HAP-1 (cell line): ENCODE measurements around the gene RPL28.
A peak's percentile ranks its signal among the peaks of the same experiment; 100 is the strongest.

Experiments
- DNase-seq, 2 experiments: peaks; one replicate each; pipeline ENCODE4 v3.0.0-alpha.2; 2016 to 2020; ENCODE audit warnings: low spot score in 2 of 2
- H3K27me3 ChIP-seq: fragments of 250-450 bp; sonication (Bioruptor Pico); 2 replicates; pipeline ENCODE4 v1.5.1; 2020; ENCODE audit warnings: low read depth, mild to moderate bottlenecking, moderate library complexity
- H3K36me3 ChIP-seq: fragments of 250-450 bp; sonication (Bioruptor Pico); replicated peaks from 2 replicates; pipeline ENCODE4 v1.5.1; 2020; ENCODE audit warnings: mild to moderate bottlenecking
- H3K4me1 ChIP-seq: fragments of 250-450 bp; sonication (Bioruptor Pico); 2 replicates; pipeline ENCODE4 v1.5.1; 2020; ENCODE audit warnings: mild to moderate bottlenecking
- H3K4me3 ChIP-seq: fragments of 250-450 bp; sonication (Bioruptor Pico); 2 replicates; pipeline ENCODE4 v1.5.1; 2020; ENCODE audit warnings: mild to moderate bottlenecking, moderate library complexity
- H3K9me3 ChIP-seq: fragments of 250-450 bp; sonication (Bioruptor Pico); 2 replicates; pipeline ENCODE4 v1.5.1; 2020; ENCODE audit warnings: mild to moderate bottlenecking, moderate library complexity
- in situ Hi-C: fragments of 300-500 bp; cut with MboI; formaldehyde crosslinking; loops from 3 replicates; pipeline ENCODE4 v1.14.3; 2020; ENCODE audit warnings: low sequenced_read_pairs, inconsistent platforms, mixed read lengths

The RPL28 gene

GRCh38 chr19:55373993-55374757 lies 11.6 kb upstream of the RPL28 start:
- in situ Hi-C loops: no loop called here
- Histone ChIP-seq H3K36me3 (no peaks in the 10 kb centered on the region), H3K4me3 (no peak overlapping the region), H3K4me1 (no peaks in the 10 kb centered on the region; the same call in 1 of the 2 replicates), H3K9me3 (no peaks in the 10 kb centered on the region), H3K27me3 (peaks cover 25% of the 10 kb centered on the region)
- DNase-seq: no peak

- H3K27me3 ChIP-seq: peaks cover 9% of the 10 kb centered on the region
- H3K4me3 ChIP-seq: no peak within 1 kb of the TSS
- no peaks in the 10 kb centered on the region for H3K9me3 ChIP-seq
- no peaks in the 10 kb centered on the region; the same call in 1 of the 2 replicates for H3K4me1 ChIP-seq
- in situ Hi-C loops: no loop called here
- no peaks in the 10 kb centered on the region for H3K36me3 ChIP-seq
- DNase-seq: peak in 1 of 2 experiments; percentile 56
Observed at GRCh38 chr19:55376241-55376933, 9.3 kb upstream of the RPL28 start, which contains the start of gene TMEM190. TSS of gene TMEM190 (plus strand) at chr19:55376826. CDS start at chr19:55376854, 28 bp downstream.

GRCh38 chr19:55377356-55378131 lies 8.2 kb upstream of the RPL28 start:
- no peaks in the 10 kb centered on the region; the same call in 1 of the 2 replicates for H3K9me3 ChIP-seq
- no peaks in the 10 kb centered on the region; the same call in 1 of the 2 replicates for H3K4me1 ChIP-seq
- H3K36me3 ChIP-seq: no peaks in the 10 kb centered on the region
- H3K27me3 ChIP-seq: no peaks in the 10 kb centered on the region
- no peak overlapping the region for H3K4me3 ChIP-seq
- in situ Hi-C loops: no loop called here
- DNase-seq: no peak

- in situ Hi-C loops: no loop called here
- DNase-seq: no peak
- Histone ChIP-seq H3K4me1 (peaks cover 8% of the 10 kb centered on the region), H3K27me3 (no peaks in the 10 kb centered on the region), H3K36me3 (no peaks in the 10 kb centered on the region), H3K4me3 (no peak overlapping the region), H3K9me3 (no peaks in the 10 kb centered on the region; the same call in 1 of the 2 replicates)
Observed at GRCh38 chr19:55379174-55379573, 6.6 kb upstream of the RPL28 start.

- in situ Hi-C loops: loop anchor here (10.0 kb wide), 1 partner anchor 77 kb away; no protein-coding TSS in a partner anchor
- DNase-seq: no peak
- Histone ChIP-seq H3K9me3 (no peaks in the 10 kb centered on the region; the same call in 1 of the 2 replicates), H3K4me3 (no peak overlapping the region), H3K27me3 (no peaks in the 10 kb centered on the region), H3K4me1 (peaks cover 13% of the 10 kb centered on the region), H3K36me3 (peaks cover 12% of the 10 kb centered on the region)
Observed at GRCh38 chr19:55382013-55382412, 3.7 kb upstream of the RPL28 start.

GRCh38 chr19:55382522-55383054 lies 3.1 kb upstream of the RPL28 start:
- no peak for DNase-seq
- Histone ChIP-seq H3K36me3 (peaks cover 18% of the 10 kb centered on the region), H3K4me3 (no peak overlapping the region), H3K27me3 (no peaks in the 10 kb centered on the region), H3K4me1 (peaks cover 18% of the 10 kb centered on the region), H3K9me3 (no peaks in the 10 kb centered on the region; the same call in 1 of the 2 replicates)
- in situ Hi-C loops: loop anchor here (10.0 kb wide), 1 partner anchor 78 kb away; no protein-coding TSS in a partner anchor

GRCh38 chr19:55383279-55384130 lies 2.2 kb upstream of the RPL28 start:
- in situ Hi-C loops: loop anchor here (10.0 kb wide), 1 partner anchor 79 kb away; no protein-coding TSS in a partner anchor

GRCh38 chr19:55384131-55384919 lies 1.4 kb upstream of the RPL28 start, which contains the start of gene TMEM238:
TSS of gene TMEM238 (minus strand) at chr19:55384292. CDS start at chr19:55384259, 33 bp downstream.
- in situ Hi-C loops: loop anchor here (10.0 kb wide), 1 partner anchor 80 kb away; no protein-coding TSS in a partner anchor
- Histone ChIP-seq H3K36me3 (peaks cover 35% of the 10 kb centered on the region), H3K4me3 (peak within 1 kb of the TSS; percentile 88), H3K9me3 (no peaks in the 10 kb centered on the region; the same call in 1 of the 2 replicates), H3K4me1 (peaks cover 29% of the 10 kb centered on the region), H3K27me3 (no peaks in the 10 kb centered on the region)
- DNase-seq: no peak

More at GRCh38 chr19:55383279-55384130, 2.2 kb upstream of the RPL28 start:
- Histone ChIP-seq H3K4me3 (peak overlapping the region; percentile 88), H3K27me3 (no peaks in the 10 kb centered on the region), H3K36me3 (peaks cover 27% of the 10 kb centered on the region), H3K9me3 (no peaks in the 10 kb centered on the region; the same call in 1 of the 2 replicates), H3K4me1 (peaks cover 27% of the 10 kb centered on the region)
- peak; percentile 51 to 76 for DNase-seq

- Histone ChIP-seq H3K36me3 (peaks cover 43% of the 10 kb centered on the region), H3K9me3 (no peaks in the 10 kb centered on the region; the same call in 1 of the 2 replicates), H3K4me1 (peaks cover 29% of the 10 kb centered on the region), H3K4me3 (peak overlapping the region; percentile 88), H3K27me3 (no peaks in the 10 kb centered on the region)
- DNase-seq: peak; percentile 89 to 99
- in situ Hi-C loops: loop anchor here (10.0 kb wide), 1 partner anchor 80 kb away; no protein-coding TSS in a partner anchor
Observed at GRCh38 chr19:55384920-55385723, 610 bp upstream of the RPL28 start.

GRCh38 chr19:55386493-55386971 lies 800 bp downstream of the RPL28 start:
- no peaks in the 10 kb centered on the region for H3K27me3 ChIP-seq
- H3K36me3 ChIP-seq: peaks cover 56% of the 10 kb centered on the region
- DNase-seq: no peak
- peaks cover 34% of the 10 kb centered on the region for H3K4me1 ChIP-seq
- peak overlapping the region; percentile 88 for H3K4me3 ChIP-seq
- in situ Hi-C loops: loop anchor here (10.0 kb wide), 1 partner anchor 82 kb away; no protein-coding TSS in a partner anchor
- no peaks in the 10 kb centered on the region; the same call in 1 of the 2 replicates for H3K9me3 ChIP-seq
